B cell (primary cell): ENCODE results near the gene GPR108.

ENCODE experiments used
- CTCF ChIP-seq: fragments of 200-600 bp; IDR thresholded peaks from one replicate; pipeline ENCODE4 v1.8.0; 2022; ENCODE audit warnings: antibody characterized with exemption, mild to moderate bottlenecking
- EZH2 ChIP-seq: IDR thresholded peaks from 2 replicates; pipeline ENCODE4 v1.6.1; 2012; ENCODE audit warnings: borderline replicate concordance, low read depth, mild to moderate bottlenecking, moderate library complexity, low read length; ENCODE audit not compliant: insufficient read depth, poor library complexity, severe bottlenecking

GRCh38 chr19:6766357-6767080, 29.1 kb upstream of the GPR108 start:
- TF ChIP-seq CTCF, result no peak
- TF ChIP-seq EZH2, result no peak
